H9 (cell line): ENCODE results near the gene CDK6. TPM values are rescaled to one million over a fixed set of nuclear protein-coding genes. Genes with fewer than 3 reads are reported as not detected.

Source experiments
- DNase-seq: peaks from one replicate; pipeline ENCODE4 v3.0.0-alpha.2; 2017
- H2AFZ ChIP-seq: one replicate; pipeline ENCODE4 v1.6.1; 2013; ENCODE audit warnings: mild to moderate bottlenecking, low read length, control low read depth, moderate library complexity
- H2AK5ac ChIP-seq: 2 replicates; pipeline ENCODE4 v1.6.1; 2013; ENCODE audit warnings: low read length, control low read depth, mixed read lengths; ENCODE audit not compliant: insufficient read length
- H2BK120ac ChIP-seq: one replicate; pipeline ENCODE4 v1.6.1; 2013; ENCODE audit warnings: low read depth, mild to moderate bottlenecking, low read length, control low read depth, inconsistent platforms; ENCODE audit not compliant: poor library complexity, severe bottlenecking
- H2BK12ac ChIP-seq: 2 replicates; pipeline ENCODE4 v1.6.1; 2013; ENCODE audit warnings: low read length, control low read depth, mixed read lengths, low read depth; ENCODE audit not compliant: insufficient read length
- H2BK15ac ChIP-seq: 2 replicates; pipeline ENCODE4 v1.6.1; 2013; ENCODE audit warnings: low read depth, low read length, control low read depth
- H2BK20ac ChIP-seq: one replicate; pipeline ENCODE4 v1.6.1; 2013; ENCODE audit warnings: low read depth, mild to moderate bottlenecking, low read length, control low read depth, inconsistent platforms; ENCODE audit not compliant: poor library complexity, severe bottlenecking
- H2BK5ac ChIP-seq: 2 replicates; pipeline ENCODE4 v1.6.1; 2013; ENCODE audit warnings: low read length, control low read depth, mixed read lengths; ENCODE audit not compliant: insufficient read length
- H3K14ac ChIP-seq: 2 replicates; pipeline ENCODE4 v1.6.1; 2013; ENCODE audit warnings: low read length, control low read depth; ENCODE audit not compliant: insufficient read depth
- H3K18ac ChIP-seq: 2 replicates; pipeline ENCODE4 v1.6.1; 2013; ENCODE audit warnings: low read depth, mild to moderate bottlenecking, mixed read lengths, low read length, control low read depth; ENCODE audit not compliant: insufficient read length
- H3K23ac ChIP-seq: 2 replicates; pipeline ENCODE4 v1.6.1; 2013; ENCODE audit warnings: low read length, control low read depth, mixed read lengths, low read depth; ENCODE audit not compliant: insufficient read length
- H3K23me2 ChIP-seq: 2 replicates; pipeline ENCODE4 v1.6.1; 2013; ENCODE audit warnings: low read depth, mild to moderate bottlenecking, mixed read lengths, low read length, control low read depth; ENCODE audit not compliant: insufficient read length, poor library complexity, severe bottlenecking
- H3K27ac ChIP-seq: 2 replicates; pipeline ENCODE4 v1.5.1; 2013; ENCODE audit warnings: low read length, control low read depth, mixed read lengths, low read depth; ENCODE audit not compliant: insufficient read length
- H3K27me3 ChIP-seq: 2 replicates; pipeline ENCODE4 v1.6.1; 2013; ENCODE audit warnings: low read length, control low read depth, inconsistent platforms; ENCODE audit not compliant: insufficient read depth
- H3K4ac ChIP-seq: 2 replicates; pipeline ENCODE4 v1.6.1; 2013; ENCODE audit warnings: low read depth, mild to moderate bottlenecking, control low read depth, inconsistent platforms, low read length, moderate library complexity
- H3K4me1 ChIP-seq: 2 replicates; pipeline ENCODE4 v1.6.1; 2013; ENCODE audit warnings: low read length, control low read depth, inconsistent platforms; ENCODE audit not compliant: insufficient read depth
- H3K4me2 ChIP-seq: 2 replicates; pipeline ENCODE4 v1.6.1; 2013; ENCODE audit warnings: low read length, control low read depth, mixed read lengths; ENCODE audit not compliant: insufficient read length, insufficient read depth
- H3K56ac ChIP-seq: 2 replicates; pipeline ENCODE4 v1.6.1; 2013; ENCODE audit warnings: low read depth, mild to moderate bottlenecking, mixed read lengths, low read length, control low read depth; ENCODE audit not compliant: insufficient read length
- H3K79me1 ChIP-seq: 2 replicates; pipeline ENCODE4 v1.6.1; 2013; ENCODE audit warnings: low read depth, mild to moderate bottlenecking, moderate library complexity, low read length, control low read depth, inconsistent platforms; ENCODE audit not compliant: insufficient read depth, poor library complexity, severe bottlenecking
- H3K79me2 ChIP-seq: 2 replicates; pipeline ENCODE4 v1.6.1; 2013; ENCODE audit warnings: low read length, control low read depth, inconsistent platforms; ENCODE audit not compliant: insufficient read depth
- H3K9ac ChIP-seq: 2 replicates; pipeline ENCODE4 v1.6.1; 2013; ENCODE audit warnings: low read length, control low read depth, mixed read lengths; ENCODE audit not compliant: insufficient read length; ENCODE audit errors: extremely low read depth
- H3K9me3 ChIP-seq: one replicate; pipeline ENCODE4 v1.6.1; 2013; ENCODE audit warnings: low read depth, low read length, inconsistent platforms; ENCODE audit not compliant: control insufficient read depth
- H3T11ph ChIP-seq: one replicate; pipeline ENCODE4 v1.6.1; 2013; ENCODE audit warnings: mild to moderate bottlenecking, low read length, control low read depth, inconsistent platforms
- H4K20me1 ChIP-seq: one replicate; pipeline ENCODE4 v1.6.1; 2013; ENCODE audit not compliant: control insufficient read depth, insufficient read length, insufficient read depth
- H4K5ac ChIP-seq: 2 replicates; pipeline ENCODE4 v1.6.1; 2013; ENCODE audit warnings: low read depth, mild to moderate bottlenecking, mixed read lengths, low read length, control low read depth; ENCODE audit not compliant: insufficient read length
- H4K8ac ChIP-seq: replicated peaks from 2 replicates; pipeline ENCODE4 v1.6.1; 2013; ENCODE audit warnings: low read length, control low read depth, mixed read lengths, low read depth; ENCODE audit not compliant: insufficient read length
- H4K91ac ChIP-seq: 2 replicates; pipeline ENCODE4 v1.6.1; 2013; ENCODE audit warnings: low read depth, mild to moderate bottlenecking, moderate library complexity, mixed read lengths, low read length, control low read depth; ENCODE audit not compliant: insufficient read length
- H3K27ac Mint-ChIP-seq, 3 experiments: 2 replicates in 2 of 3; 3 replicates in 1 of 3; pipeline ENCODE4 v1.8.0; 2020 to 2021; ENCODE audit warnings: mixed read lengths in 3 of 3, mild to moderate bottlenecking in 1 of 3, moderate library complexity in 1 of 3
- H3K27me3 Mint-ChIP-seq: 2 replicates; pipeline ENCODE4 v1.8.0; 2021; ENCODE audit warnings: low read depth, mild to moderate bottlenecking, moderate library complexity, mixed read lengths
- H3K36me3 Mint-ChIP-seq, 3 experiments: 2 replicates in 2 of 3; 3 replicates in 1 of 3; pipeline ENCODE4 v1.8.0; 2020 to 2021; ENCODE audit warnings: low read depth in 3 of 3, mixed read lengths in 3 of 3; ENCODE audit not compliant: insufficient read depth in 1 of 3
- H3K4me1 Mint-ChIP-seq, 2 experiments: 2 replicates each; pipeline ENCODE4 v1.8.0; 2020; ENCODE audit warnings: mixed read lengths in 2 of 2
- H3K4me3 Mint-ChIP-seq, 2 experiments: 2 replicates in 1 of 2; 3 replicates in 1 of 2; pipeline ENCODE4 v1.8.0; 2020 to 2021; ENCODE audit warnings: mild to moderate bottlenecking in 2 of 2, mixed read lengths in 2 of 2, moderate library complexity in 1 of 2
- H3K9me3 Mint-ChIP-seq, 2 experiments: 2 replicates in 1 of 2; 3 replicates in 1 of 2; pipeline ENCODE4 v1.8.0; 2020; ENCODE audit warnings: mild to moderate bottlenecking in 2 of 2, mixed read lengths in 2 of 2, moderate library complexity in 1 of 2
- CTCF ChIP-seq: fragments of 200-600 bp; sonication (generic); conservative IDR thresholded peaks from 3 replicates; pipeline ENCODE4 v1.8.0; 2021; ENCODE audit warnings: antibody characterized with exemption, mild to moderate bottlenecking
- WGBS: extraction: QIAGEN DNeasy Blood & Tissue Kit; methylation state at CpG from one replicate; pipeline ENCODE4 v1.1.7; 2013; ENCODE audit warnings: missing lambda C conversion rate, low lambda C conversion rate, mixed read lengths; ENCODE audit not compliant: insufficient read length; ENCODE audit errors: extremely low coverage; 5-methylcytosine and 5-hydroxymethylcytosine counted together
- total RNA-seq: library from RNA; stranded (reverse); gene quantifications from 2 replicates; pipeline ENCODE4 v1.2.1, GENCODE V29; 2021

CDK6 gene
- total RNA-seq, 1 experiment from 2014 or later, result 30.0 TPM

GRCh38 chr7:92820191-92820590 is 16.2 kb downstream of the CDK6 start:
- Histone ChIP-seq H2BK20ac (no peak overlapping the region), H4K91ac (no peak overlapping the region), H3K9ac (no peak overlapping the region), H2BK12ac (no peak overlapping the region), H3K56ac (no peak overlapping the region), H4K5ac (no peak overlapping the region), H3K27ac (no peak overlapping the region), H3K18ac (no peak overlapping the region), H2AK5ac (no peak overlapping the region), H3K14ac (no peak overlapping the region), H3K79me2 (no peaks in the 10 kb centered on the region; the same call in 1 of the 2 replicates), H4K8ac (no peak overlapping the region), H3K23me2 (no peaks in the 10 kb centered on the region), H3K4me1 (peaks cover under 1% of the 10 kb centered on the region; the same call in 1 of the 2 replicates), H4K20me1 (no peaks in the 10 kb centered on the region), H3K23ac (no peak overlapping the region), H3K9me3 (no peaks in the 10 kb centered on the region), H2AFZ (no peak overlapping the region), H3K27me3 (no peaks in the 10 kb centered on the region), H2BK5ac (no peak overlapping the region), H3K4me2 (no peak overlapping the region), H3K79me1 (no peaks in the 10 kb centered on the region), H3T11ph (no peak overlapping the region), H2BK15ac (no peak overlapping the region), H3K4ac (no peak overlapping the region), H2BK120ac (no peak overlapping the region)
- Mint-ChIP-seq H3K4me1 (peaks cover 24 to 42% of the 10 kb centered on the region in 2 experiments), H3K9me3 (peaks cover 16 to 22% of the 10 kb centered on the region in 2 experiments; a peak in 4 of 5 replicates), H3K4me3 (no peak overlapping the region), H3K27me3 (no peaks in the 10 kb centered on the region), H3K27ac (no peak overlapping the region), H3K36me3 (peaks cover 10 to 27% (median 15%) of the 10 kb centered on the region in 3 experiments; a peak in 6 of 7 replicates)
- no CpG with 5 or more reads among the region's 3 CpGs for WGBS
- TF ChIP-seq CTCF, result no peak
- DNase-seq, result no peak
